Neural progenitor cell (in vitro differentiated cells): ENCODE data around the gene NDUFA12.

ENCODE experiments used
- EZH2 ChIP-seq: fragments of 200-600 bp; sonication (generic); IDR thresholded peaks from 2 replicates; pipeline ENCODE4 v1.6.1; 2017; ENCODE audit warnings: antibody characterized with exemption, mild to moderate bottlenecking, moderate library complexity
- EZH2phosphoT487 ChIP-seq: fragments of 200-600 bp; sonication (generic); IDR thresholded peaks from 2 replicates; pipeline ENCODE4 v1.6.1; 2017; ENCODE audit warnings: antibody characterized with exemption
- TF ChIP-seq, protein P1 (sequence below): fragments of 200-600 bp; sonication (generic); IDR thresholded peaks from 2 replicates; pipeline ENCODE4 v1.5.1; 2017; ENCODE audit warnings: antibody characterized with exemption, mild to moderate bottlenecking

DNA sequence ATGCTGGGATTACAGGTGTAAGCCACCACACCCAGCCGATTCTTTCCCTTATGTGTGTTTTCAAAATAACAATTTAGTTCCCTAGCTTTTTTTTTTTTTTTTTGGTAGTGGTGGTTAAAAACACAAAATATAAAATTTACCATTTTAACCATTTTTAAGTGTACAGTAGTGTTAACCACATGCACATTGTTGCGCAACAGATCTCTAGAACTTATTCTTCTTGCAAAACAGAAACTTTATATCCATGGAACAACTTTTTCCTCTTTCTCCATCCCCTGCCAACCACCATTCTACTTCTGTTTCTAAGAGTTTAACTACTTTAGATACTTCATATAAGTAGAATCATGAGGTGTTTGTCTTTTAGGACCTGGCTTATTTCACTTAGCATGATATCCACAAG, 1.1 kb upstream of the NDUFA12 start:
- TF ChIP-seq EZH2 (no peak), EZH2phosphoT487 (no peak)
- TF ChIP-seq, protein P1, sequence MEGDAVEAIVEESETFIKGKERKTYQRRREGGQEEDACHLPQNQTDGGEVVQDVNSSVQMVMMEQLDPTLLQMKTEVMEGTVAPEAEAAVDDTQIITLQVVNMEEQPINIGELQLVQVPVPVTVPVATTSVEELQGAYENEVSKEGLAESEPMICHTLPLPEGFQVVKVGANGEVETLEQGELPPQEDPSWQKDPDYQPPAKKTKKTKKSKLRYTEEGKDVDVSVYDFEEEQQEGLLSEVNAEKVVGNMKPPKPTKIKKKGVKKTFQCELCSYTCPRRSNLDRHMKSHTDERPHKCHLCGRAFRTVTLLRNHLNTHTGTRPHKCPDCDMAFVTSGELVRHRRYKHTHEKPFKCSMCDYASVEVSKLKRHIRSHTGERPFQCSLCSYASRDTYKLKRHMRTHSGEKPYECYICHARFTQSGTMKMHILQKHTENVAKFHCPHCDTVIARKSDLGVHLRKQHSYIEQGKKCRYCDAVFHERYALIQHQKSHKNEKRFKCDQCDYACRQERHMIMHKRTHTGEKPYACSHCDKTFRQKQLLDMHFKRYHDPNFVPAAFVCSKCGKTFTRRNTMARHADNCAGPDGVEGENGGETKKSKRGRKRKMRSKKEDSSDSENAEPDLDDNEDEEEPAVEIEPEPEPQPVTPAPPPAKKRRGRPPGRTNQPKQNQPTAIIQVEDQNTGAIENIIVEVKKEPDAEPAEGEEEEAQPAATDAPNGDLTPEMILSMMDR, result no peak
